C4-2B (cell line): ENCODE measurements around the gene ECT2.
"Not testable (repeated sequence)": the region's sequence is repeated elsewhere in the genome, so short reads cannot be mapped to it uniquely, and the experiment has no call there.

Source experiments
- H3K27ac ChIP-seq: fragments of 450-650 bp; 2 replicates; pipeline ENCODE4 v1.5.1; 2017
- CTCF ChIP-seq: fragments of 450-650 bp; conservative IDR thresholded peaks from 2 replicates; pipeline ENCODE4 v1.5.1; 2017; ENCODE audit warnings: mild to moderate bottlenecking
- ZFX ChIP-seq: fragments of 450-650 bp; IDR thresholded peaks from 2 replicates; pipeline ENCODE4 v1.6.1; 2017

ECT2 gene

GRCh38 chr3:172824229-172824628, 73.7 kb downstream of the ECT2 start:
- H3K27ac ChIP-seq: no peak overlapping the region
- TF ChIP-seq ZFX: no peak
- TF ChIP-seq CTCF: no peak

- H3K27ac ChIP-seq: not testable (repeated sequence)
Observed at GRCh38 chr3:172827231-172827630, 76.7 kb downstream of the ECT2 start.

- TF ChIP-seq ZFX: no peak
- no peak for TF ChIP-seq CTCF
- no peak overlapping the region for H3K27ac ChIP-seq
Observed at GRCh38 chr3:172832983-172833382, 82.5 kb downstream of the ECT2 start.

- TF ChIP-seq CTCF: peak; percentile 92
- no peak for TF ChIP-seq ZFX
- no peak overlapping the region for H3K27ac ChIP-seq
Observed at GRCh38 chr3:172836390-172836997, 86.0 kb downstream of the ECT2 start.

- TF ChIP-seq CTCF (no peak), ZFX (no peak)
- no peak overlapping the region for H3K27ac ChIP-seq
Observed at GRCh38 chr3:172839679-172840078, 89.2 kb downstream of the ECT2 start.

GRCh38 chr3:172840463-172840862, 89.9 kb downstream of the ECT2 start:
- H3K27ac ChIP-seq: no peak overlapping the region
- TF ChIP-seq CTCF: no peak
- TF ChIP-seq ZFX: no peak

- no peak overlapping the region for H3K27ac ChIP-seq
- no peak for TF ChIP-seq ZFX
- TF ChIP-seq CTCF: no peak
Observed at GRCh38 chr3:172840913-172841312, 90.4 kb downstream of the ECT2 start.

- H3K27ac ChIP-seq: no peak overlapping the region
- TF ChIP-seq CTCF (no peak), ZFX (no peak)
Observed at GRCh38 chr3:172844428-172844827, 93.9 kb downstream of the ECT2 start.
